Stimulated activated naive CD8-positive, alpha-beta T cell treated with anti-CD3 and anti-CD28 coated beads, Interleukin-15, amount 100 ng/mL, for 72 hours (primary cell): Measurements from ENCODE around the gene LRRN2.
A peak's percentile ranks its signal among the peaks of the same experiment; 100 is the strongest.

Source experiments
- ATAC-seq: fragments of 150-1000 bp; cut with Tn5 transposase; 2 replicates; pipeline ENCODE4 v1.10.0; 2021; ENCODE audit warnings: mild to moderate bottlenecking, moderate library complexity
- DNase-seq, 2 donors: peaks; one replicate each; pipeline ENCODE4 v3.0.0; 2021 to 2022
- H3K27ac Mint-ChIP-seq, 2 donors: one replicate each; pipeline ENCODE4 v1.8.0; 2022; ENCODE audit warnings: mild to moderate bottlenecking in 2 of 2, mixed read lengths in 2 of 2, moderate library complexity in 2 of 2
- H3K27me3 Mint-ChIP-seq: one replicate; pipeline ENCODE4 v1.8.0; 2022; ENCODE audit warnings: mixed read lengths
- H3K4me1 Mint-ChIP-seq: one replicate; pipeline ENCODE4 v1.8.0; 2022; ENCODE audit warnings: mild to moderate bottlenecking, mixed read lengths
- H3K4me3 Mint-ChIP-seq, 2 donors: one replicate each; pipeline ENCODE4 v1.8.0; 2022; ENCODE audit warnings: mild to moderate bottlenecking in 2 of 2, mixed read lengths in 2 of 2, moderate library complexity in 1 of 2
- H3K9me3 Mint-ChIP-seq, 2 donors: one replicate each; pipeline ENCODE4 v1.8.0; 2022; ENCODE audit warnings: mixed read lengths in 2 of 2

Gene LRRN2

DNA sequence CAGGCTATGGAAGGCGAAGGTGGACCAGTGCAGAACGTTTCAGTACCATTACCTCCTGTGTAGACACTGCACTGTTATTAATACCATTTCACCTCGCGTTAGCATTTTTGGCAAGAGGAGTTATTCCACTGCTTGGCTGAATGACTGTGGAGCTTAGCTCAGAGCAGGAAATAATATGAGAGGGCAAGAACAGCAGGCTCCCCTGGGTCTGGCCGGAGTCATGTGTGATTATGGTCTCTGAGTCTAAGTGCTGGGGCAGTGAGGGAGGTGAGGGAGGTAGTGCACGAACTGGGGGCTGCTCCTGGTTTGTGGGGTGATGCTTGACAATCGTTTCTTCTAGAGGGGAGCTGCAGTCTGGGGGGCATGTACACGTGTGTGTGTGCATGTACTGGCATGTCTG, 86.4 kb downstream of the LRRN2 start:
- H3K27ac Mint-ChIP-seq: no peak overlapping the region
- H3K27me3 Mint-ChIP-seq: no peaks in the 10 kb centered on the region
- no peak overlapping the region for H3K4me3 Mint-ChIP-seq
- H3K9me3 Mint-ChIP-seq: no peaks in the 10 kb centered on the region
- ATAC-seq (no peak), DNase-seq (no peak)
- H3K4me1 Mint-ChIP-seq: no peaks in the 10 kb centered on the region

DNA sequence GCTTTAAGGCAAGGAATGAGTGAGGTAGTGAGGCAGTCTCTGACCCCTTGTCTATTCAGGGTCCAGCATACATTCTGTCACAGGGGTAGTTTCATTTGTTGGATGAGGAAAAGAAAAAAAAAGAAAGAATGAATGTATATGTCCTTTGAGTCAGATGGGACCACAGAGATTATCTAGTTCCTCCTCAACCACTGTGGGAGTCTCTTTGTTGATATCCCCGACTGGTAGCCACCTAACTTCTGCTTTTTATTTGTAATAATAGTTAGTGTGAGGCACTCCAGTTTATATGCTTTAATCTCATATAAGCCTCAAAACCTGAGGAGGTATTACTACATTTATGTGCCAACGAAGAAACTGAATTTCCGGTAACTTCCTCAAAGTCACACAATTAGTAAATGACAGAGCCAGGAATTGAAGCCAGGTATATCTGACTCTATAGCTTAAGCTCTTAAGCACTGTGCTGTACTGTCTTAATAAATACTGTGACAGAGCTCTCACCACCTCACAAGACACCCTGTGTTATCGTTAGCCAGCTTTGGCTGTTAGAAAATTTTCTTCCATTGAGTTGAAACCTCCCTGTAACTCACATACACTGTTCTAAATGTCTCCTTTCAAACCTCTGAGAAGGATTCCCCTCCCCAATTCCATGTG, 87.1 kb downstream of the LRRN2 start:
- no peaks in the 10 kb centered on the region for H3K4me1 Mint-ChIP-seq
- H3K4me3 Mint-ChIP-seq: no peak overlapping the region
- no peaks in the 10 kb centered on the region for H3K27me3 Mint-ChIP-seq
- no peak overlapping the region for H3K27ac Mint-ChIP-seq
- ATAC-seq: no peak
- DNase-seq: no peak
- H3K9me3 Mint-ChIP-seq: no peaks in the 10 kb centered on the region

DNA sequence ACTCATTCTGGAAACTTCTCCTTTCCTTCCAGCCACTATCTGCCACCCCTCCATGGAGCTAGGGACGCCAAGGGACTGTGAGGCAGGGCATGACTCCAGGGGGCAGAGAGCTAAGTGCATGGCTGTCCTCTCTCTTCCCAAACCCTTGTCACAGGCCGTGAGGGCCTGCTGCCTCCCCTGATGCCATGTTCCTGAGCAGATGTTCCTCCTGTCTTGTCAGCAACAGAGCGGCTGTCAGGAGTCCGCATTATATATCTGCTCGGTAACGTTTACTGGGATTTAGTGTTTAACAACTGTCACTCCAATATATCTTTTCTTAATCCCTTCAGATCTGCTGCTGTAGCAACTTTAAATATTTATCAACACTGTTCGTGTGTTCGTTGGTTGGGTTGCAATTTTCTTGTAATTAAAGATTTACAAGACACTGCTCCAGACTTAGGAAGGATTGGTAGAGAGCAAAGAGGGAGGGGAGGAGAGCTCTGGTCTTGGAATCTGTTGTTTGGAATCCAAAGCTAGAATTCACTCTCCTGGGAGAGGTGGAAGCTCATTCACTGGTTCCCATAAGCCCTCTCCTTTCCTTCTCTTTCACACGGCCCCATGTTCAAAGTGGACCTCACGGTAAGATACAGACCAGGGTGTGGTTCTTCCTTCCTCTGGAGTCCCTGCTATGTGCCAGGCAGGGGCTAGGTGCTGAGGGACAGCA, 93.1 kb downstream of the LRRN2 start:
- Mint-ChIP-seq H3K4me3 (no peak overlapping the region), H3K27me3 (no peaks in the 10 kb centered on the region), H3K9me3 (no peaks in the 10 kb centered on the region), H3K27ac (no peak overlapping the region), H3K4me1 (no peaks in the 10 kb centered on the region)
- ATAC-seq (no peak), DNase-seq (no peak)

DNA sequence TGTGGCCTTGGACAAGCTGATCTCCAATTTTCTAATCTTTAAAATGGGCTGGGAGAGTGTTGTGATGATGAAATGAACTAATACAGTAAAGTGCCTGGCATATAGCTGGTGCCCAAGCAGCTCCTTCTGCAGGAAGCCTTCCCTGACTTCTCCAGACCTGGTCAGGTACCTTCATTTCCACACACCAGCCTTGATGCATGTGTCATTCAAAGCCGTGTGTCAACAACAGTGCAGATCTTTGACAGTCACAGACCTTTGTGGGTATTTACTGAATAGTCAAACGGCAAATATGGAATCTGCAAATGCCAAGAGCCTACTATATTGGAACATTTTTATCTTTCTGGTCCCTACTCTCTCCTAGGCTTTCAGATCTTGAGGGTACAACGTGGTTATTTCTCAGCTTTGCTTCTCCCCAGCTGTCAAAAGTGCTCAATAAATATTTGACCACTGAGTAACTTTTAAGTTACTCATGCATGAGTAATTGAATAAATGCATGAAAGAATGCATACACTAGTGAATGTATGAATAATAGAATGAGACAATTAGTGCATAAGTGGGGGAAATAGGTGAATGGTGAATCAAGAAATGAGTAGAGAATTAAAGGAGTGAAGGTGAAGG, 94.0 kb downstream of the LRRN2 start:
- ATAC-seq (no peak), DNase-seq (no peak)
- Mint-ChIP-seq H3K9me3 (no peaks in the 10 kb centered on the region), H3K27me3 (no peaks in the 10 kb centered on the region), H3K4me3 (no peak overlapping the region), H3K4me1 (no peaks in the 10 kb centered on the region), H3K27ac (no peak overlapping the region)

DNA sequence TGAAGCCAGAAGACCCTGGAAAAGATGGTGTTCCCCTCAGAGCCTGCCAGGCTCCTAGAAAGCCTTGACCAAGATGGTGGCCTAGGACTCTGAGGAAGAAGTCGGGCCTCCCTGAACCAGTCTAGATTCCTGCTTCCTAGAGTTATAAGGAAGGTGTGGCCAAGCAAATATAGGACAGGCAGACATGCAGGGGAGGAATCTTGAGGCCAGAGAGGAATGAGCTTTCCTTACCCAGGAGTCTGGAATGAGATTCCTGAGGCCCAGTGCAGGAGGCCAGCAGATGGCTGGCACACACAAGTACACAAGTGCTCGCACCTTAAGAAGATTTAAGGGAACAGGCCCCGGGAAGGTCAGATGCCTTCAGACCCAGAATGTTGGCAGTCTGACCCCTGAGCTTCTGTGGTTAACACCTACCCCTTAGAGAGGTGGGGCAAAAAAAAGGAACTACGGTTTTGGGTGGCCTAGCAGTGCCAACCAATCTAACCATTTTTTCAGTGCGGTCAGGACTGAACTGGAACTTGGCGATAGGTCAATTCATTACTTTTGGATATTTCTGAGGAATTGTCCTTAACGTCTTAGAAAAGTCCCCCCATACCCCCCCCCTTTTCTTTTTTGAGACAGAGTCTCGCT, 96.0 kb downstream of the LRRN2 start:
- ATAC-seq: no peak
- no peak overlapping the region for H3K27ac Mint-ChIP-seq
- DNase-seq: no peak
- no peaks in the 10 kb centered on the region for H3K9me3 Mint-ChIP-seq
- no peaks in the 10 kb centered on the region for H3K27me3 Mint-ChIP-seq
- no peak overlapping the region for H3K4me3 Mint-ChIP-seq
- no peaks in the 10 kb centered on the region for H3K4me1 Mint-ChIP-seq

DNA sequence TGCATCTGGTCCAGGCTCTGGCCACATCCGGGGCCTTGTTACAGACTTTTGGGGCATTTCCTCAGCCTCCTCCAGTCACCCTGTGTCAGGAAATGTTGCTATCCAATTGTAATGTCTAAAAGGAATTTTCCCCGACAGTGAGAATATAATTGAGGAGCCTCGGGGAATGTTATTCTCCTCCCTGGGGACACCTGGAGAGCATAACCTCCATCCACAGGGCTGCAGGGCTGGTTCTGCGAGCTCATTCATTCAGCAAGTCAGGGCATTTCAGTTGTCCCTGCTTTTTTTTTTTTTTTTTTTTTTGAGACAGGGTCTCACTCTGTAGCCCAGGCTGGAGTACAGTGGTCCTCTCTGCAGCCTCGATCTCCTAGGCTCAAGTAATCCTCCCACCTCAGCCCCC, 96.7 kb downstream of the LRRN2 start:
- ATAC-seq (no peak), DNase-seq (no peak)
- Mint-ChIP-seq H3K4me1 (no peaks in the 10 kb centered on the region), H3K27me3 (no peaks in the 10 kb centered on the region), H3K4me3 (no peak overlapping the region), H3K9me3 (no peaks in the 10 kb centered on the region), H3K27ac (no peak overlapping the region)

DNA sequence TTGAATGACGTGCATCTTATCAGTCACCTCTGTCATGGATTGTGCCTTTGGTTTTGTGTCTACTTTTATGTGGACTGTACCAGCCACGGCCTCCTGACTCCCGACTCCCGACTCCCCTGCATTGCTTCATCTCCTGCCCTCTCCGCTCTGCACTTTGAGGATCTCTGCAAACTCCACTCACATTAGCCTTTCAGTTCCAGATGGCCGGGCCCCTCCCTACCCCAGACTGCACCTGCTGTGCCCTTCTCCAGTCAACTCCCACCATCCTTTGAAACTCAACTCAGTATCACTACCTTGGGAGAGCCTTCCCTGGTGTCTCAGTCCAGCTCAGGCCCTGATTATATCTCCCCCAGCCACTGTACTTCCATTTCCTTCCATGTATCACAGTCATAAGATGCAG, 97.9 kb downstream of the LRRN2 start:
- no peaks in the 10 kb centered on the region for H3K4me1 Mint-ChIP-seq
- DNase-seq (no peak), ATAC-seq (no peak)
- no peak overlapping the region for H3K4me3 Mint-ChIP-seq
- no peaks in the 10 kb centered on the region for H3K27me3 Mint-ChIP-seq
- no peak overlapping the region for H3K27ac Mint-ChIP-seq
- H3K9me3 Mint-ChIP-seq: no peaks in the 10 kb centered on the region

DNA sequence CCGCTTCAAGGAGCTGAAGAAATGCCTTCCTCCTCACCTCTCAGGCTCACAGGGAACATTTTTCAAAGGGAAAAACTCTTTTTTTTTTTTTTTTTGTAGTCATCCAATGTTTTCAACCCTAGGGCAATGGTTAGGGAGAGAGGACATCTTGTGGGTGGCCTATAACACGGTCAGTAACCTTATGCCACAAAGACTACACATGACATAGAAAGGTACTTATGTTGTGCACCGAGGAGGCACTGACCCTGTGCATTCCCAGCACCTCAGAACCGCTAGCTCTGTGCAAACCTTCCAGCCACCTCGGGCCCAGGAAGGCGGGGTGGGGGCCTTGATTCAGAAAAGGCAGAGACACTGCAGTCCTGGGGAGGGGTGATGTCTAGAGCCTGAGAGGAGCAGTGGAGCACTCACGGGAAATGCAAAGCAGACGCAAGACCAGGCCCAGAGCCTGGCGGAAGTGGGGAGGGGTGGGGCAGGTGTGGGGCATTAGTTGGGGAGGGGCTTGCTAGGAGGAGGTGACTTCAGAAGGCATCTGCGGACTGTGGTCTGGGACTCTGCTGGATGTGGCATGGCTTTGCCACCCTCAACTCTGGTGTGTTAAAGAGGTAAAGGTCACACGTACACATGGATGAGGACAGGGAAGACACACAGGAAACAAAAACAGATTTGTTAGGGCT, 100.7 kb downstream of the LRRN2 start:
- peak in 1 of 2 donors; percentile 22 for DNase-seq
- Mint-ChIP-seq H3K4me1 (peaks cover 8% of the 10 kb centered on the region), H3K4me3 (no peak overlapping the region), H3K27me3 (no peaks in the 10 kb centered on the region), H3K9me3 (no peaks in the 10 kb centered on the region), H3K27ac (peak overlapping the region in 1 of 2 donors; percentile 54)
- peak; percentile 71 for ATAC-seq

DNA sequence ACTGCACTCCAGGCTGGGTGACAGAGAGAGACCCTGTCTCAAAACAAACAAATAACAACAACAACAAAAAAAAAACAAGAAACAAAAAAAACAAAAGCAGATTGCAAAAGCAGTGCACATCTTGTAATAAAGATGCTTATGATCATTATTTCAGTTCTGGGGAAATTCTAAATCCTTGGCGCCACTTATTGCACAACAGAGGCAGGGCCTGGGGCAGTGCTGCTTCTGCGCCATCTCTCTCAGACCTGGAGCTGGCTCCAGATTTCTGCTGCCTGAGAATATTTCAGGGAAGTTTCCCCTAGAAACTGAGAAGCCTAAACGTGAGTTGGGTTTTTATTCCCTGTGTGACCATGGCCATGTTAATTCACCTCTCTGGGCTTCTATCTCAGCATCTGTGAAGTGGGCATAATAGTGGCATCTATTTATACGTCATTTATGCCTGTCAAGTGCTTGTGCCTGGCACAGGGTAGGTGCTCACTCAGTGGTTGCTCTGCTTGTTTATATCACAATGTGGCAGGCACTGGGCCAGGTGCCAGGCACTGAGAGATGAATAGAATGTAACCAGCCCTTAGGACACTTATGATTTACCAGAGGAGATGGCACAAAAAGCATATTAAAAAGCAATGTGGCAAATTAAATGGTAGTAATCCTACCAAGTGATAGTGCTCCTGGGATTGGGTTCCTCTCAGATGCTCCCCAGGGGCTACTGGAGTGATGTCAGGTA, 101.5 kb downstream of the LRRN2 start:
- H3K27ac Mint-ChIP-seq: no peak overlapping the region
- DNase-seq: no peak
- H3K4me3 Mint-ChIP-seq: no peak overlapping the region
- no peak for ATAC-seq
- H3K27me3 Mint-ChIP-seq: no peaks in the 10 kb centered on the region
- no peaks in the 10 kb centered on the region for H3K9me3 Mint-ChIP-seq
- peaks cover 15% of the 10 kb centered on the region for H3K4me1 Mint-ChIP-seq

DNA sequence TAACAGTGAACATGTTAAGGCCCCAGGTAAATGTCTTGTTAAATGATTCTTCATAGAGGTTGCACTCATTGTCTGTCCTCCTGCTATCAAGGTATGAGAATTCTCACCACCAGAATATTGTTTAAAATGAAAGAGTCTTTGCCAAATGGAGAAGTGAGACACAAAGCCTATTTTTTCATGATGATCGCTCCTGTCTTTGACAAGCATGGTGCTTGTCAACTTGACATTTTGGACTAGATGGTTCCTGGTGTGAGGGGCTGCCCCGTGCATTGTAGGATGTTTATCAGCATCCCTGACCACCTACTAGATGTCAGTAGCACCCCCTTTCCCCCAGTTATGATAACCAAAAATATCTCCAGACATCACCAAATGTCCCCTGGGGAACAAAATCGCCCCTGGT, 103.8 kb downstream of the LRRN2 start:
- Mint-ChIP-seq H3K27me3 (no peaks in the 10 kb centered on the region), H3K4me3 (no peak overlapping the region), H3K4me1 (peaks cover 31% of the 10 kb centered on the region), H3K9me3 (no peaks in the 10 kb centered on the region), H3K27ac (no peak overlapping the region)
- DNase-seq (no peak), ATAC-seq (no peak)

DNA sequence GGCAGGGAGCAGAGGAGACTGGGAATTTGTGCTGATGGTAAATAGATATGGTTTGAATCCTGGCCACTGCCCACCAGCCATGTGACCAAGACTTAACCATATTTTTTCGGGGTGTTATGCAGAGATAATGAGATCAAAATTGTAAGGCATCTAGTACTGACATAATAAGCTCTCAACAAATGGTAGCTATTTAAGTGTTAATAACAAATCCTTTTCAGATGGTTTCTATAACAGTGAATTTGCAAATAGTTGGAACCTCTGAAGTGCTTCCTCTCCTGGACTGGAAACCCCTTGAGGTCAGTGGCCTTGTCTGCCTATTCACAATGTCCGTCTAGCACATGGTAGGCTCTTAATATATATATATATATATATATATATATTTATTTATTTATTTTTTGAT, 104.7 kb downstream of the LRRN2 start:
- no peaks in the 10 kb centered on the region for H3K9me3 Mint-ChIP-seq
- H3K4me1 Mint-ChIP-seq: peaks cover 31% of the 10 kb centered on the region
- H3K27me3 Mint-ChIP-seq: no peaks in the 10 kb centered on the region
- DNase-seq: no peak
- H3K4me3 Mint-ChIP-seq: no peak overlapping the region
- no peak for ATAC-seq
- H3K27ac Mint-ChIP-seq: no peak overlapping the region

DNA sequence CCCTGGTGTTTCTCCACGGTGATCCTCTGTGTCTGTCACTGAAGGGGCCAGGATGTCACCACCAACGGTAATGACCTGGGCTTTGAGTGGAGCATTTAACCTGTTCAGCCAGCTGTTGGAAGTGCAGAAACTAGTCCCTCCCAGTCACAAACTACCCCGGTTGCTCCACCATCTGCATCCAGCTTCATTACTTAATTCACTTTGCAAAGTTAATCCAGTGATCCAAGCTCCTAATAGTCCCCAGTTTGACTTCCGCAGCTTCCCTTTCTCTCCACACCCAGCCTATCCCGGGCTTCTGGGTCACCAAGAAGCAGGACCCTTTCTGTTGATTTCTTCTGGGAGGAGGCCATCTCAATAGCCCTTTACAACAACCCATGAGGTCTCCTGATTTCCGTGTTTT, 105.9 kb downstream of the LRRN2 start:
- no peaks in the 10 kb centered on the region for H3K9me3 Mint-ChIP-seq
- peaks cover 31% of the 10 kb centered on the region for H3K4me1 Mint-ChIP-seq
- H3K4me3 Mint-ChIP-seq: peak overlapping the region; percentile 1 to 78

DNA sequence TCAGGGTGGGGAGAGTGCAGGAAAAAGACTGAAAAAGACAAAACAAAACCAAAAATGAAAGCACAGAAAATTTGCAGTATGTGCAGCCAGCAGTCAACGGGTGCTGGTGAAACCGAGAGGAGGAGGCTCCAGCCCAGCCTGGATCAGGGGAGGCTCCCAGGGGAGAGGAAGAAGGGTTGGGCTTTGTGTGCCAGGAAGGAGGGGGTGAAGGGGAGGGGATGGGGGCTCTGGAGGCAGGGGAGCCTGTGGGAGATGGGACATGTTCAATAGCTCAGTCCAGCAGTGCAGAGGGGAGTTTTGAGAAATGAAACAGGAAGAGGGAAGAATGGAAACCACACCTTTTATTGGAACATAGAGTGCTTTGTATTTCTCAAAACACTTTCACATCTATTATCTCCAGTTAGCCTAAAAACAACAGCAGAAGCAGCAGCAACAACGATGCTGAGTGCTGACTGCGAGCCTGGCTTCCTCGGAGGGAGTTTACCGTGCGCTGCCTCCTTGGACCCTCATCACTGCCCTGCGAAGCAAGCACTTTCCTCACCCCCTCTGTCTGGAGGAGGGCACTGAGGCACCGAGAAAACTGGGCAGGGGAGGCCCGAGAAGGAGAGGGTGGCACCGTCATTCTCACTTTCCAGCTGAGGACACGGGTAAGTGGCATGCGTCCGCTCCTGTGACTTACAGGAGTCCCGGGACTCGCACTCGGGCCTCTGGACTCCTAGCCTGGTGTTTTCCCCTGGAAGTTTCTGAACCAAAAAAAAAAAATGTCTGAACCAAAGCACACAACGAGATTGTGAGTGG, 106.5 kb downstream of the LRRN2 start:
- Mint-ChIP-seq H3K4me1 (peaks cover 31% of the 10 kb centered on the region), H3K4me3 (peak overlapping the region; percentile 78), H3K9me3 (no peaks in the 10 kb centered on the region), H3K27me3 (no peaks in the 10 kb centered on the region), H3K27ac (peak overlapping the region; percentile 86 to 90)
- ATAC-seq (peak; percentile 85), DNase-seq (peak; percentile 23 to 37)

More for the DNA sequence above, 105.9 kb downstream of the LRRN2 start:
- ATAC-seq (no peak), DNase-seq (no peak)
- no peaks in the 10 kb centered on the region for H3K27me3 Mint-ChIP-seq
- H3K27ac Mint-ChIP-seq: peak overlapping the region in 1 of 2 donors; percentile 13

DNA sequence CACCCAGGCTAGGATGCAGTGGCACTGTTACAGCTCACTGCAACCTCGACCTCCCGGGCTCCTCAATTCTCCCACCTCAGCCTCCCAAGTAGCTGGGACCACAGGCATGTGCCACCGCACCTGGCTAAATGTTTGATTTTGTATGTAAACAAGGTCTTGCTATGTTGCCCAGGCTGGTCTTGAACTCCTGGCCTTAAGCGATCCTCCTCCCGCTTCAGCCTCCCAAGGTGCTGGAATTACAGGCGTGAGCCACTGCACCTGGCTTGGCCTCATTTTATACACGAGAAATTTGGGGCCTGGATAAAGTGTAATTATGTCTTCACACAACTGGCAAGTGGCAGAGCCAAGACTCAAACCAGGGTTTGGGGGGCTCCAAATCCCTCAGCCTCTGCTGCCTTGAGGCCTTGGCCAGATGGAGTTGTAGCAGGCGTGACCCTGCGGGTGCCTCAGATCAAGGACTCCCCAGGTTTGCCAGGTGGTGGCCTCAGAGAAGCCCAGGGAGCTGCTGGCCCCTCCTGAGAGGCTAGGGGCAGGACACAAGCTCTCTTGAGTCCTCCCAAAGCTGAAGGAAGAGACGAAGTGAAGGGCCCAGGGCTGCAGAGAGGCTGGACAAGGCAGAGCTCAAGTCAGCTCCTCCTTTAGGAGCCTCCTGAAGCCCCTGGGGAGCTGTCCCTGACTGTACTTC, 107.6 kb downstream of the LRRN2 start:
- Mint-ChIP-seq H3K27ac (no peak overlapping the region), H3K27me3 (no peaks in the 10 kb centered on the region), H3K4me3 (peak overlapping the region; percentile 4 to 78), H3K4me1 (peaks cover 31% of the 10 kb centered on the region), H3K9me3 (no peaks in the 10 kb centered on the region)
- ATAC-seq: no peak
- DNase-seq: no peak
